Neural cell (in vitro differentiated cells): Measurements from ENCODE around the gene ARL6IP4. TPM values are rescaled to one million over a fixed set of nuclear protein-coding genes. Genes with fewer than 3 reads are reported as not detected.

Experiments
- H2AFZ ChIP-seq: fragments of 200-600, 300-800 bp; sonication (generic), shearing (Covaris generic); 2 replicates; pipeline ENCODE4 v1.6.0; 2014; ENCODE audit warnings: low read depth, mild to moderate bottlenecking, antibody characterized with exemption, low read length, moderate library complexity
- H3F3A ChIP-seq: fragments of 200-600 bp; shearing (Covaris generic); 2 replicates; pipeline ENCODE4 v1.6.1; 2016; ENCODE audit warnings: mild to moderate bottlenecking, moderate library complexity, mixed read lengths, antibody characterized with exemption, low read length; ENCODE audit not compliant: insufficient read depth, poor library complexity, severe bottlenecking
- H3K27ac ChIP-seq: fragments of 200-600, 300-800 bp; sonication (generic), shearing (Covaris generic); 2 replicates; pipeline ENCODE4 v1.5.1; 2014; ENCODE audit warnings: mild to moderate bottlenecking, low read length, moderate library complexity
- H3K27me3 ChIP-seq: fragments of 300-800, 200-600 bp; sonication (generic), shearing (Covaris generic); 2 replicates; pipeline ENCODE4 v1.6.0; 2014; ENCODE audit warnings: mild to moderate bottlenecking, low read depth, low read length, moderate library complexity; ENCODE audit not compliant: insufficient read depth
- H3K36me3 ChIP-seq: fragments of 300-800, 200-600 bp; sonication (generic), shearing (Covaris generic); 2 replicates; pipeline ENCODE4 v1.5.1; 2014; ENCODE audit warnings: mild to moderate bottlenecking, antibody characterized with exemption, low read length, moderate library complexity; ENCODE audit not compliant: insufficient read depth
- H3K4me2 ChIP-seq: fragments of 300-800, 200-600 bp; sonication (generic), shearing (Covaris generic); 2 replicates; pipeline ENCODE4 v1.6.0; 2014; ENCODE audit warnings: mild to moderate bottlenecking, low read length
- H3K4me3 ChIP-seq: fragments of 300-800, 200-600 bp; sonication (generic), shearing (Covaris generic); 2 replicates; pipeline ENCODE4 v1.5.1; 2014; ENCODE audit warnings: mild to moderate bottlenecking, low read length, moderate library complexity
- H3K79me2 ChIP-seq: fragments of 200-600 bp; shearing (Covaris generic); replicated peaks from 2 replicates; pipeline ENCODE4 v1.6.0; 2014; ENCODE audit warnings: mild to moderate bottlenecking, low read length, moderate library complexity; ENCODE audit not compliant: insufficient read depth
- H3K9ac ChIP-seq: fragments of 300-800, 200-600 bp; sonication (generic), shearing (Covaris generic); 2 replicates; pipeline ENCODE4 v1.6.1; 2016; ENCODE audit warnings: mild to moderate bottlenecking, low read length, mixed read lengths
- H3K9me2 ChIP-seq: fragments of 200-600 bp; shearing (Covaris generic); 2 replicates; pipeline ENCODE4 v1.6.1; 2016; ENCODE audit warnings: mild to moderate bottlenecking, low read length, mixed read lengths; ENCODE audit not compliant: insufficient read depth
- H3K9me3 ChIP-seq: fragments of 200-600, 300-800 bp; sonication (generic), shearing (Covaris generic); 2 replicates; pipeline ENCODE4 v1.6.1; 2016; ENCODE audit warnings: mild to moderate bottlenecking, mixed run types, low read length, moderate library complexity, mixed read lengths
- H4K20me1 ChIP-seq: fragments of 200-600 bp; shearing (Covaris generic); 2 replicates; pipeline ENCODE4 v1.6.1; 2016; ENCODE audit warnings: mild to moderate bottlenecking, mixed run types; ENCODE audit not compliant: insufficient read depth
- CTCF ChIP-seq: fragments of 450-650 bp; IDR thresholded peaks from 2 replicates; pipeline ENCODE4 v1.5.1; 2014; ENCODE audit warnings: antibody characterized with exemption, mild to moderate bottlenecking, moderate library complexity; ENCODE audit not compliant: poor library complexity, severe bottlenecking
- EP300 ChIP-seq: fragments of 450-650 bp; conservative IDR thresholded peaks from 2 replicates; pipeline ENCODE4 v1.6.1; 2014; ENCODE audit warnings: antibody characterized with exemption, mild to moderate bottlenecking, moderate library complexity; ENCODE audit not compliant: poor library complexity, severe bottlenecking
- EZH2 ChIP-seq: fragments of 200-600, 300-800 bp; shearing (Covaris generic), sonication (generic); IDR thresholded peaks from 2 replicates; pipeline ENCODE4 v1.6.1; 2014; ENCODE audit warnings: antibody characterized with exemption, low read length, borderline replicate concordance, mild to moderate bottlenecking; ENCODE audit not compliant: insufficient read depth, poor library complexity, severe bottlenecking
- MXI1 ChIP-seq: fragments of 450-650 bp; conservative IDR thresholded peaks from 2 replicates; pipeline ENCODE4 v1.6.1; 2014; ENCODE audit warnings: antibody characterized with exemption, mild to moderate bottlenecking; ENCODE audit not compliant: poor library complexity, severe bottlenecking
- POLR2AphosphoS5 ChIP-seq: IDR thresholded peaks from 2 replicates; pipeline ENCODE4 v1.6.1; 2012
- RAD21 ChIP-seq: fragments of 450-650 bp; conservative IDR thresholded peaks from 2 replicates; pipeline ENCODE4 v1.6.1; 2014; ENCODE audit warnings: antibody characterized with exemption, mild to moderate bottlenecking, moderate library complexity
- REST ChIP-seq: IDR thresholded peaks from 2 replicates; pipeline ENCODE4 v1.6.1; 2012; ENCODE audit warnings: borderline replicate concordance
- SMC3 ChIP-seq: fragments of 450-650 bp; conservative IDR thresholded peaks from 2 replicates; pipeline ENCODE4 v1.6.1; 2014; ENCODE audit warnings: antibody characterized with exemption, mild to moderate bottlenecking, moderate library complexity; ENCODE audit not compliant: poor library complexity
- TAF1 ChIP-seq: IDR thresholded peaks from 2 replicates; pipeline ENCODE4 v1.6.1; 2012; ENCODE audit warnings: low read depth
- polyA plus RNA-seq: library from polyadenylated mRNA; depleted of rRNA; stranded (reverse); fragments of >200 nt; gene quantifications from 2 replicates; pipeline ENCODE4 v1.2.3, GENCODE V29; 2014

The ARL6IP4 gene
- polyA plus RNA-seq, 1 donor from 2014 or later, result 190 TPM

GRCh38 chr12:122948605-122949004, 31.9 kb upstream of the ARL6IP4 start:
- Histone ChIP-seq H3K9ac (no peak overlapping the region), H2AFZ (no peak overlapping the region), H3F3A (no peaks in the 10 kb centered on the region), H3K9me2 (no peaks in the 10 kb centered on the region), H3K4me2 (no peak overlapping the region), H3K9me3 (no peaks in the 10 kb centered on the region), H3K36me3 (no peaks in the 10 kb centered on the region), H4K20me1 (no peaks in the 10 kb centered on the region), H3K27ac (no peak overlapping the region), H3K79me2 (no peaks in the 10 kb centered on the region), H3K4me3 (no peak overlapping the region), H3K27me3 (no peaks in the 10 kb centered on the region)
- TF ChIP-seq POLR2AphosphoS5 (no peak), RAD21 (no peak), EZH2 (no peak), REST (no peak), CTCF (no peak), EP300 (no peak), SMC3 (no peak)

- H3K9me2 ChIP-seq, result no peaks in the 10 kb centered on the region
- H3K4me2 ChIP-seq, result no peak overlapping the region
- no peak overlapping the region for H2AFZ ChIP-seq
- TF ChIP-seq EZH2 (no peak), CTCF (no peak), SMC3 (no peak), POLR2AphosphoS5 (no peak), REST (no peak), EP300 (no peak), RAD21 (no peak), TAF1 (no peak), MXI1 (no peak)
- H4K20me1 ChIP-seq, result no peaks in the 10 kb centered on the region
- no peaks in the 10 kb centered on the region for H3K36me3 ChIP-seq
- no peak overlapping the region for H3K27ac ChIP-seq
- no peaks in the 10 kb centered on the region for H3K79me2 ChIP-seq
- H3K4me3 ChIP-seq, result no peak overlapping the region
- H3K9me3 ChIP-seq, result no peaks in the 10 kb centered on the region
- H3K27me3 ChIP-seq, result no peaks in the 10 kb centered on the region
- H3K9ac ChIP-seq, result no peak overlapping the region
- H3F3A ChIP-seq, result no peaks in the 10 kb centered on the region
Observed at GRCh38 chr12:122949405-122949804, 31.1 kb upstream of the ARL6IP4 start.
